HUES6 (cell line): ENCODE measurements around the gene TMOD4.

ENCODE experiments used
- H3K27ac ChIP-seq: 2 replicates; pipeline ENCODE4 v1.7.0; 2013; ENCODE audit warnings: low read depth, mild to moderate bottlenecking, low read length, inconsistent platforms
- H3K27me3 ChIP-seq: 2 replicates; pipeline ENCODE4 v1.6.1; 2013; ENCODE audit warnings: low read length; ENCODE audit not compliant: control insufficient read depth, insufficient read depth
- H3K36me3 ChIP-seq: 2 replicates; pipeline ENCODE4 v1.6.1; 2013; ENCODE audit warnings: low read length; ENCODE audit not compliant: control insufficient read depth, insufficient read depth
- H3K4me1 ChIP-seq: 2 replicates; pipeline ENCODE4 v1.6.1; 2013; ENCODE audit warnings: low read length; ENCODE audit not compliant: control insufficient read depth, insufficient read depth
- H3K4me3 ChIP-seq: 2 replicates; pipeline ENCODE4 v1.5.1; 2013; ENCODE audit warnings: low read depth, low read length
- H3K9ac ChIP-seq: one replicate; pipeline ENCODE4 v1.6.1; 2013; ENCODE audit warnings: mild to moderate bottlenecking, low read length
- H3K9me3 ChIP-seq: 2 replicates; pipeline ENCODE4 v1.6.1; 2013; ENCODE audit warnings: low read depth, low read length; ENCODE audit not compliant: control insufficient read depth, insufficient read depth

The TMOD4 gene

DNA sequence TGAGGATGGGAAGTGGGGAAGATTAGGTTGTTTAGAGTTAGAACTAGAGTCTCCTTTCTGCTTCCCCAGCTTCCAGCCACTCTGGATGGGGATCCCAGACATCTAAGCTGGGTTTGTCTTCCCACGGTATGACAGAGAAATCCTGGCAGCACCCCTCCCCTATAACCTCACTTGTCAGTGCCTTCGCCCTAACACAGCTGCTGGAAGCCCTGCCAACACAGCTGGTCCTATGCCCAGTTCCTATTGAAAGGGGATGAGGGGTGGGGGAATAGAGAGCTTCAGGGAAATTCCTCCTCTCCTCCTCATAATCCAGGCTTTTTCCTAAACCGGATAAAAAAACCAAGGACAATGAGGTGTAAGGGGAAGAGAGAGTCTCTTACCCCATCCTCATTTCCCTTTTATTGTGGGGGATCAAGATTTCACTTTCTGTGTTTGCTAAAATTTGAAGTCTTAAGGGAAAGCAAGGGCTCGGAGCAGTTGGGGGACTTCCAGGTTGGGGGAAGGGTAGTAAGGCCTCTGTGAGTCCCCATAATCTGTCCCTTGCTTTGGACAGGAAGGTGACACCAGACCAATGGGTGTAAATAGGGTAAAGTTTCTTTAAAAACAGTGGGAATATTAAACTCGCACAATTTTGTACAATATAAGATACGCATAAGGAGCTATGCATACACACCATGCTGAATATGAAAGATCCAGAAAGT is 590 bp downstream of the TMOD4 start:
- H3K9me3 ChIP-seq, result no peaks in the 10 kb centered on the region
- H3K4me3 ChIP-seq, result no peak overlapping the region
- peaks cover 69% of the 10 kb centered on the region for H3K36me3 ChIP-seq
- no peaks in the 10 kb centered on the region for H3K4me1 ChIP-seq
- no peaks in the 10 kb centered on the region for H3K27me3 ChIP-seq
- no peak overlapping the region for H3K9ac ChIP-seq
- H3K27ac ChIP-seq, result no peak overlapping the region

DNA sequence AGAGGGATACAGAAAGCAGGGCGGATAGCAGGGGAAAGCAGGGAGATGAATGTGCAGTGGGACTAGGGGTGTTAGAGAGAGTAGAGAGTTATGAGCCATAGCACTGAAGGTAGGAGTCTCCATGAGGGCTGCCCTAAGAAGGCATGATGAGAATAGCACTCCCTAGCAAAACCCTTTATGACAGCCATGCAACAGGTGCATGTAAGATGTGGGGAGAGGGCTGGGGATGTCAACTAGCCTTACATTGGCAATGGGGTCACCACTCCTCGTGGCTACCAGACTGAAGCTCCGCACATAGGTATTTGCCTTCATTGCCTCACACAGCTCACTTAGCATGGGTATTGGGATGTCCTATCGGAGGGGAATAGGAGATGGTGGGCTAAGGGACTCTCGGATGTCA is 4.6 kb downstream of the TMOD4 start:
- Histone ChIP-seq H3K9me3 (no peaks in the 10 kb centered on the region), H3K27ac (no peak overlapping the region), H3K4me1 (no peaks in the 10 kb centered on the region), H3K36me3 (peaks cover 52% of the 10 kb centered on the region), H3K4me3 (no peak overlapping the region), H3K9ac (no peak overlapping the region), H3K27me3 (no peaks in the 10 kb centered on the region)

DNA sequence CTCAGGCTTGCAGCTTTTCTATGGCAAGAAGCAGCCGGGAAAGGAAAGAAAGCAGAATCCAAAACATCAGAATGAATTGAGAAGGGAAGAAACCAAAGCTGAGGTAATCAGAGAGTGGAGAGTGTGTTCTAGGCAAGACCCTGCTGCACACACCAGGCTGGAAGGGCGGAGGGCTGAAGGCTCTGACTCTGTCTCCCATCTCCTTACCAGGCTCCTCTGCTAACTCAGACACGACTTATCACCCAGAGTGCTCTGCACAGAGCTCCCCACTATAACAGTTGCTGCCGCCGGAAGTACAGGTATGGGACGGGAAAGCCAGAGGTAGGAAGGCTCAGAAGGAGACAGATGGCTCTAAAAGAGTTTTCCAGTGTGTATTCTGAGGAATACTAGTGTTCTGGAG is 8.7 kb downstream of the TMOD4 start:
- Histone ChIP-seq H3K4me3 (peak overlapping the region; percentile 95), H3K36me3 (peaks cover 27% of the 10 kb centered on the region), H3K4me1 (peaks cover 7% of the 10 kb centered on the region), H3K27me3 (no peaks in the 10 kb centered on the region), H3K9ac (peak overlapping the region; percentile 89), H3K9me3 (no peaks in the 10 kb centered on the region), H3K27ac (no peak overlapping the region)

DNA sequence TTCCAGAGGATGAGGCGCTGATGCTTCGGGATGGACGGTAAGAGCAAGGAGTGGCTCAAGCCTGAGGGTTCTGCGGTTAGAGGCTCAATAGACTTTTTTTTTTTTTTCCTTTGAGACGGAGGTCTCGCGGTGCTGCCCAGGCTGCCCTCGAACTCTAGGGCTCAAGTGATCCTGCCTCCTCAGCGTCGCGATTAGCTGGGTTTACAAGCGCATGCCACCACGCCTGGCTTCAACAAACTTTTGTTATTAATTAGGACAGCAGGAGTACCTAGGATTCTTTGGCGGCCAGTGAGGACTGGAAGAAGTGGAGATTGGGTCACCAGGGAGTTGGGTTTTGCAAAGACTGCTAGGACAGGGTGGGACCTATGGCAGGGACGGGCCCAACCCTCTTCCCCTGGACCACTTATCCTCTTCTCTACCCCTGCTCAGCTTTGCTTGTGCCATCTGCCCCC is 9.2 kb downstream of the TMOD4 start:
- no peaks in the 10 kb centered on the region for H3K27me3 ChIP-seq
- H3K9ac ChIP-seq, result peak overlapping the region; percentile 89
- H3K4me3 ChIP-seq, result peak overlapping the region; percentile 95
- H3K4me1 ChIP-seq, result peaks cover 7% of the 10 kb centered on the region
- peaks cover 30% of the 10 kb centered on the region for H3K36me3 ChIP-seq
- H3K27ac ChIP-seq, result peak overlapping the region; percentile 35; the same call in 1 of the 2 replicates
- H3K9me3 ChIP-seq, result no peaks in the 10 kb centered on the region

DNA sequence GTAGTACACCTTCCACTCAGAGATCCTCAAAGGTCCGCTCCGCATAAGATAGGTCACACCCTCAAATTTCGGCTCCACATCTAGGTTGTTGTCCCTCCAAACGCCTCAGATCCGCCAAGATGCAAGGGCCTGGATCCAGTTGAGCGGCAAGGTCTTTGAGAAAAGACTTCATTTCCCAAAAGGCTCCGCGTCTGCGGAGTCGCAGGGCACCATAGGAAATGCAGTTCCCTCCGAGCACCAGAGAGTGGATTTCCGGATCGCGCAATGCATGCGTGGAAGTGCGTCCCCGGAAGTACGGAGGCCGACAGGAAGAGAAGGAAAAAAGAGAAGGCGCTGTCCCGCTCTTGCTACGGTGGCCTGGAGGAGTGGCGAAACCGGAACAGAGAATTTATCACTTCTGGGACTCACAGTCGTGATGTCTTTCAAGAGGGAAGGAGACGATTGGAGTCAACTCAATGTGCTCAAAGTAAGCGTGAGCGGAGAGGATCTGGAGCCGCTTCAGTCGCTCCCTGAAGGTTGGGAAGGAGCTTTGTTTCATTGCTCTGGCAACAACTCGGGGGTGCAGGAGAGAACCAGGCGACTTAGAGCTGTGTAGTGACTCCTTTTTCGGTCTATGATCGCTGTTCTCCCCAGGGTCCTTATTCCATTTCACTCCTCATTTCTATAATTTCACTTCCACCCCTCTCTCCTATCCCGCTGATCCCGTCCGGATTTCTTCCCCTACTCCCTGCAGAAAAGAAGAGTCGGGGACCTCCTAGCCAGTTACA is 9.9 kb downstream of the TMOD4 start, which contains the start of the genes LYSMD1 and SCNM1:
TSS of gene LYSMD1 (minus strand) at position 165 of the 767 bp plus-strand sequence. CDS start 644 bp downstream, outside the sequence.
TSS of gene SCNM1 (plus strand) at position 407 of the 767 bp plus-strand sequence. CDS start at position 416, 9 bp downstream.
- no peaks in the 10 kb centered on the region for H3K27me3 ChIP-seq
- H3K27ac ChIP-seq, result peak within 1 kb of the TSS; percentile 35; the same call in 1 of the 2 replicates
- H3K9ac ChIP-seq, result peak within 1 kb of the TSS; percentile 89
- H3K36me3 ChIP-seq, result peaks cover 33% of the 10 kb centered on the region
- H3K4me1 ChIP-seq, result peaks cover 7% of the 10 kb centered on the region
- H3K4me3 ChIP-seq, result peak within 1 kb of the TSS; percentile 95
- no peaks in the 10 kb centered on the region for H3K9me3 ChIP-seq

DNA sequence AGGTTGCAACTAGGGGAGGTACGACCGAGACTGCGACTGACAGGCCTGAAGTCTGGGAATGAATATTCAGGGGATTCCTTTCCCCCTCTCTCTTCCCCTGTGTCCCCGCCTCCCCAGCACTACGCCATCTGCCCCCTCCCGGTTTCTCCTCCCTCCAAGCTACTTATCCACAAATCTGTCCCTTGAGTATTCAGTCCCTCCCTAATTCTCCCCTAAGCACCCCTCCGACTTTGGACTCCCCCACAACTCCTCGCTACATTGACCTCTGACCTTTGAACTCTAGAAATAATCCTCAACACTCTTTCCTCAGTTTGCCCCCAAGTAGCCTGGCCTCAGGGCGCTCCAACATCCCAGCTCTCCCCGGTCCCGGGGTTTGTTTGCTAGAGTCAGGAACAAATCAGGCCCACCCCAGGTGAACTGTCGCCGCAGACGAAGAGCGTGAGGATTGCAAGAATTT is 10.5 kb downstream of the TMOD4 start:
- no peaks in the 10 kb centered on the region for H3K9me3 ChIP-seq
- peaks cover 7% of the 10 kb centered on the region for H3K4me1 ChIP-seq
- H3K4me3 ChIP-seq, result peak overlapping the region; percentile 95
- peak overlapping the region; percentile 18; the same call in 1 of the 2 replicates for H3K27ac ChIP-seq
- H3K36me3 ChIP-seq, result peaks cover 35% of the 10 kb centered on the region
- H3K9ac ChIP-seq, result peak overlapping the region; percentile 63
- H3K27me3 ChIP-seq, result no peaks in the 10 kb centered on the region

DNA sequence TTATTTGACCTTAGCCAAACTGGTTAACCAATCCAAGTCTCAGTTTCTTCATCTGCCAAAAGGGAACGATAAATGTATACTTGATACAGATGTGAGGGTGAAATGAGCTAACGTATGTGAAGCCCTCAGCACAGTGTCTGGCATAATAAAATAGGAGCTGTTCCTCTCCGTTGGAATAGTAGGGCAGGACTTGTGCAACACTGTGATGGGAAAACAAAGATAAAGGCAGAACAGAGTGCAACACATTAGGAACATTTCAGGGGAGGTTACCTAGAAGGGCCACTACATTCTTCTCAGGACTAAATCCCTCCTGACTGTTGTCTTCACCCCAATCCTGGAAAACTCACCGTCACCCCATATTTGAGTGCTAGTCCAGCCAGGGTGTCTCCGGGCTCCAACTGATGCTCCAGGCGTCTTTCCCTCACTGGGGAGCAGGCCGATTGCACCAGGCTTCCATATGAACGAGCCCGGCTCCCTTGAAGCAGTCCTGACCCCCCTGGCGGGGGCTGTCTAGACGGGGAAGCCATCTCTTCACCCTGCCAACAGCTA is 11.0 kb downstream of the TMOD4 start:
- Histone ChIP-seq H3K36me3 (peaks cover 34% of the 10 kb centered on the region), H3K4me1 (peaks cover 7% of the 10 kb centered on the region), H3K27me3 (no peaks in the 10 kb centered on the region), H3K4me3 (peak overlapping the region; percentile 95), H3K9ac (peak overlapping the region; percentile 63), H3K27ac (no peak overlapping the region), H3K9me3 (no peaks in the 10 kb centered on the region)

DNA sequence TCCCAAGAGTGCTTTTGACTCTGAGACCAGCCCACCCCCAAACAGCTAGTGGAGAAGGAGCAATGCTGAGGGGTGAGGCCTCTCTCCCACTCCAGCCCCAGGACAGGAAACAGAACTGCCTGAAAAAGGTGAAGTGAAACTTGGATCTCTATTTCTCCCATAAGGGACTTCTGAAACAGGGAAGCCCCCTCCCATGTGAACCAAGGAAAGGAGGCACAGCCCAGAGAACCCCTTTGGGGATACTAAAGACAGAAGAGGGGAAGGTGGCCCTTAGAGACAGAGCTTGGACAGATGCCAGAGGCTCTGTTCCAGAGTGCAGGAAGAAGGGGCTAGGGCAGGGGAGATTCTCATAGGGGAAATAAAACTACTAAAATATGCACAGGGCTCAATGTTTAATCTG is 16.4 kb downstream of the TMOD4 start:
- Histone ChIP-seq H3K4me1 (peaks cover under 1% of the 10 kb centered on the region), H3K9me3 (no peaks in the 10 kb centered on the region), H3K36me3 (peaks cover 32% of the 10 kb centered on the region), H3K27ac (no peak overlapping the region), H3K4me3 (no peak overlapping the region), H3K27me3 (no peaks in the 10 kb centered on the region), H3K9ac (no peak overlapping the region)

DNA sequence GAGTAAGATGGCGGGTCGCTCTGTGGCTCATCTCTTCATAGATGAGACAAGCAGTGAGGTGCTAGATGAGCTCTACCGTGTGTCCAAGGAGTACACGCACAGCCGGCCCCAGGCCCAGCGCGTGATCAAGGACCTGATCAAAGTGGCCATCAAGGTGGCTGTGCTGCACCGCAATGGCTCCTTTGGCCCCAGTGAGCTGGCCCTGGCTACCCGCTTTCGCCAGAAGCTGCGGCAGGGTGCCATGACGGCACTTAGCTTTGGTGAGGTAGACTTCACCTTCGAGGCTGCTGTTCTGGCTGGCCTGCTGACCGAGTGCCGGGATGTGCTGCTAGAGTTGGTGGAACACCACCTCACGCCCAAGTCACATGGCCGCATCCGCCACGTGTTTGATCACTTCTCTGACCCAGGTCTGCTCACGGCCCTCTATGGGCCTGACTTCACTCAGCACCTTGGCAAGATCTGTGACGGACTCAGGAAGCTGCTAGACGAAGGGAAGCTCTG is 17.0 kb downstream of the TMOD4 start:
- no peak overlapping the region for H3K27ac ChIP-seq
- no peaks in the 10 kb centered on the region for H3K27me3 ChIP-seq
- H3K4me3 ChIP-seq, result no peak overlapping the region
- peaks cover 32% of the 10 kb centered on the region for H3K36me3 ChIP-seq
- H3K9me3 ChIP-seq, result no peaks in the 10 kb centered on the region
- no peaks in the 10 kb centered on the region for H3K4me1 ChIP-seq
- H3K9ac ChIP-seq, result no peak overlapping the region

DNA sequence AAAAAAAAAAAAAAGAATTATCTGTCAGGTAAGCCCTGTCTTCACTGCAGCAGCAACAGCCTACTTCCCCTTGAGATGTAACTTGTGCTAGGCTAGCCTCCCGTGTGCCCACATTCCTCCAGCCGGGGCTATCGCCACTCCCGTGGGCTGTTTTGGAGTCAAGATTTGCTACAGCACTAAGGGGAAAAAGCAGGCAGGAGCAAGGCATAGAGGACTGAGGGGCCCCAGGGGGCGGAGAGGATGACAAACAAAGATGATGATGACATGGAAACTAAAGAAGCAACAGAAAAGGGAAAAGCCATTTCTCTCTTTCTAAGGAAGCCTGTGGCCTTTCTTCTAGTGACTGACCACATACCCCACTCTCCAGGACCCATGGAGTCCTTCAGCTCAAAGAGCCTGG is 17.5 kb downstream of the TMOD4 start:
- Histone ChIP-seq H3K27ac (no peak overlapping the region), H3K9ac (no peak overlapping the region), H3K4me1 (no peaks in the 10 kb centered on the region), H3K36me3 (peaks cover 32% of the 10 kb centered on the region), H3K27me3 (no peaks in the 10 kb centered on the region), H3K9me3 (no peaks in the 10 kb centered on the region), H3K4me3 (no peak overlapping the region)
